ENCODE measurements around the gene TMEM270.

TMEM270 gene

DNA sequence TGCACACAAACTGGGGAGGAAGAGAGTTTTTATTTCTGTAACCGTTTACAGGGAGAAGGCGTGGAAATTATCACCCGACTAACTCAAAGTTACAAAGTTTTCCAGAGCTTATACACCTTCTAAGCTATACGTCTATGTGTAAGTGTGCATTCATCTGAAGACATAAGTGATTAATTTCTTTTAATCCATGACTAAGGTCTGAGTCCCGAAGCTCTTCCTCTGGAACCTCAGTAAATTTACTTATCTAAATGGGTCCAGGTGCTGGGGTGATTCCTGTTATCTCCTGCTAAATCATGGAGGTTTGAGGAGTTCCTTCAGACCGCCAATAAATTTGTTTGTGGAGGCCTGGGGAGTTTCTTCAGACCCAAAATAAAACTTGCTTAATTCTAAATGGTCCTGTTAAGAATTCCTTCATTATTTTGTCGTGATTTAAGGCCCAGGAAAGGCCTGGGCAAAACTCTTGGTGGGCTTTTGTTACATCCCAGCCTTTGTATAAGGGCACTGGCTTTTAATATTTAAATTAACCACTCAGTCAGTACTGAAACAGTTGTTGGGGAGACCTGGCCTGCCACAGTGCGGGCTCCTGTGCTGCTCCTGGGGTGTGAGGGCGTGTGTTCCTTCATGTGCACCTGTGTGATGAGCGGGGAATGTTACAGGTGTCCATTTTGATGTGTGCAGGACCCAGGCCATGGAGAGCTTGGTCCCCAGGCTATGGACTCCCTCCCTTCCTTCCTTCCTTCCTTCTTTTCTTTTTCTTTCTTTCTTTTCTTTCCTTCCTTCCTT, 12.8 kb upstream of the TMEM270 start:
- H3K4me3 ChIP-seq (replicated peaks; ENCODE audit: low read depth, low read length): no peak overlapping the region
- no peaks in the 10 kb centered on the region for H3K36me3 ChIP-seq (ENCODE audit: control insufficient read depth, insufficient read depth, low read length)
- TF ChIP-seq, protein P1, sequence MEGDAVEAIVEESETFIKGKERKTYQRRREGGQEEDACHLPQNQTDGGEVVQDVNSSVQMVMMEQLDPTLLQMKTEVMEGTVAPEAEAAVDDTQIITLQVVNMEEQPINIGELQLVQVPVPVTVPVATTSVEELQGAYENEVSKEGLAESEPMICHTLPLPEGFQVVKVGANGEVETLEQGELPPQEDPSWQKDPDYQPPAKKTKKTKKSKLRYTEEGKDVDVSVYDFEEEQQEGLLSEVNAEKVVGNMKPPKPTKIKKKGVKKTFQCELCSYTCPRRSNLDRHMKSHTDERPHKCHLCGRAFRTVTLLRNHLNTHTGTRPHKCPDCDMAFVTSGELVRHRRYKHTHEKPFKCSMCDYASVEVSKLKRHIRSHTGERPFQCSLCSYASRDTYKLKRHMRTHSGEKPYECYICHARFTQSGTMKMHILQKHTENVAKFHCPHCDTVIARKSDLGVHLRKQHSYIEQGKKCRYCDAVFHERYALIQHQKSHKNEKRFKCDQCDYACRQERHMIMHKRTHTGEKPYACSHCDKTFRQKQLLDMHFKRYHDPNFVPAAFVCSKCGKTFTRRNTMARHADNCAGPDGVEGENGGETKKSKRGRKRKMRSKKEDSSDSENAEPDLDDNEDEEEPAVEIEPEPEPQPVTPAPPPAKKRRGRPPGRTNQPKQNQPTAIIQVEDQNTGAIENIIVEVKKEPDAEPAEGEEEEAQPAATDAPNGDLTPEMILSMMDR (IDR thresholded peaks at IDR 0.05; ENCODE audit: insufficient read depth, low read length, poor library complexity, severe bottlenecking): no peak
- DNase-seq (ENCODE audit: extremely low read depth, insufficient read length): no peak
- H3K27me3 ChIP-seq (replicated peaks; ENCODE audit: control insufficient read depth, insufficient read depth, low read length): no peaks in the 10 kb centered on the region

DNA sequence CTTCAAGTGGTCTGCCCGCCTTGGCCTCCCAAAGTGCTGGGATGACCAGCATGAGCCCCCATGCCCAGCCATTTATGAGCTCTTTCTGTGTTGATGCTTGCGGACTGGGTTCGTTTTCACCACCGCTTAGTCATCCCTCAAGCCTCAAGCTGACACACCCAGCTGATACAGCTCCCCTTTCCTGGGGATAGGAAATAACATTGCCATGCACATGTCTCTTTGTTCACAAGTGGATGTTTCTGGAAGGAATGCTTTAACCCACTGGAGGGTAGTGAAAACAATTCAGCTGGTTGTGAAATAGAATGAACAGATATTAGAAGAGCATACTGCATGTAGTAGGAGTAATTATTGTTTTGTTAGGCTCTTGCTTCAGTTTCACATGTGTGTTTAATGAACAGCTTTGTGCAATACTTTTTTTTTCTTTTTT, 10.2 kb upstream of the TMEM270 start:
- DNase-seq (ENCODE audit: extremely low read depth, insufficient read length): no peak
- TF ChIP-seq, protein P1 (IDR thresholded peaks at IDR 0.05; ENCODE audit: insufficient read depth, low read length, poor library complexity, severe bottlenecking): no peak
- no peak overlapping the region for H3K4me3 ChIP-seq (replicated peaks; ENCODE audit: low read depth, low read length)
- H3K36me3 ChIP-seq (ENCODE audit: control insufficient read depth, insufficient read depth, low read length): no peaks in the 10 kb centered on the region
- no peaks in the 10 kb centered on the region for H3K27me3 ChIP-seq (replicated peaks; ENCODE audit: control insufficient read depth, insufficient read depth, low read length)

DNA sequence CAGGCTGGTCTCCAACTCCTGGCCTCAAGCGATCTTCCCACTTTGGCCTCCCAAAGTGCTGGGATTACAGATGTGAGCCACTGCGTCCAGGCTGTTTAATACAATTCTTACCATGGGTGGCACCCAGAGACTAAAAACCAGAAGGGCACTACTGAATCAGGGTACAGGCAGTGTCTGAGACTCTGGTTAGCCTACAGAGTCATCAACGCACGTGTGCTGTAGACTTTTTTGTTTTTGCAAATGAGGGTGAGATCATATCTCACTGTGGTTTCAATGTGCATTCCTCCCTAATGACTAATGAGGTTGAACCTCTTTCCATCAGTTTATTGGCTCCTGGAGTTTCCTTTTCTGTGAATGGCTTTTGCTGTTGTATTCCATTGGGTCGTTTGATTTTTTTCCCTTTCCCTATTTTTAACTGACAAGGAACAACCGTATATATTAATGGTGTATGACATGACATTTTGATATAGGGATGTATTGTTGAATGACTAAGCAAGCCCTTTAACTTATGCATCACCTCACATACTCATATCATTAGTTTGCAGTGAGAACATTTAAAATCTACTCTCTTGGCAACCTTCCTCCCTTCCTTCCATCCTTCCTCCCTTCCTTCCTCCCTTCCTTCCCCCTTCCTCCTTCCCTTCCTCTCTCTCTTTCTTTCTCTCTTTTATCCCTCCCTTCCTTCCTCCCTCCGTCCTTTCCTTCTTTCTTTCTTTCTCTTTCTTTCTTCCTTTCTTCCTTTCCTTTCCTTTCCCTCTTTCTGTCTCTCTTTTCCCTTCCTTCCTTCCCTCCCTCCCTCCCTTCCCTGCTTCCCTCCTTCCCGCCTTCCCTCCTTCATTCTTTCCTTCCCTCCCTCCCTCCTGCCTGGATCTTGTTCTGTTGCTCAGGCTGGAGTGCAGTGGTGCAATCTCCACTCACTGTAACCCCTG, 9.3 kb upstream of the TMEM270 start:
- TF ChIP-seq, protein P1 (IDR thresholded peaks at IDR 0.05; ENCODE audit: insufficient read depth, low read length, poor library complexity, severe bottlenecking): no peak
- Histone ChIP-seq H3K4me3 (replicated peaks; ENCODE audit: low read depth, low read length) (no peak overlapping the region), H3K27me3 (replicated peaks; ENCODE audit: control insufficient read depth, insufficient read depth, low read length) (no peaks in the 10 kb centered on the region), H3K36me3 (ENCODE audit: control insufficient read depth, insufficient read depth, low read length) (no peaks in the 10 kb centered on the region)
- no peak for DNase-seq (ENCODE audit: extremely low read depth, insufficient read length)

DNA sequence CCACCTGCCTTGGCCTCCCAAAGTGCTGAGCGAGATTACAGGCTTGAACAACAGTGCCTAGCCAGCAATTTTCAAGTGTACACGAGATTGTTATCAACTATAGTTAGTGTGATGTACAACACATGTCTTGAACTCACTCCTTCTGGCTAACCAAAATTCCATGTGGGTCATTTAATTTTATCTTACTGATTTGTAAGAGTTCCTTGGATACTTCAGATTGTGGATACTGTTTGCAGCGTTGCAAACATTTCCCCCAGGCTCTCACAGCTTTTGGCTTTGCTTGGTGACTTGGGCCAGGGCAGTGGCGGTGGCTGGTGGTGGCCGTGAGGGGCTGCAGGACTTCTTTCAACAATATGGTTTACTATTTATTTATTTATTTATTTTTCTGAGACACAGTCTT, 8.5 kb upstream of the TMEM270 start:
- TF ChIP-seq, protein P1 (IDR thresholded peaks at IDR 0.05; ENCODE audit: insufficient read depth, low read length, poor library complexity, severe bottlenecking): no peak
- Histone ChIP-seq H3K27me3 (replicated peaks; ENCODE audit: control insufficient read depth, insufficient read depth, low read length) (no peaks in the 10 kb centered on the region; the same call in 1 of the 2 replicates), H3K36me3 (ENCODE audit: control insufficient read depth, insufficient read depth, low read length) (no peaks in the 10 kb centered on the region), H3K4me3 (replicated peaks; ENCODE audit: low read depth, low read length) (no peak overlapping the region)
- DNase-seq (ENCODE audit: extremely low read depth, insufficient read length): no peak

DNA sequence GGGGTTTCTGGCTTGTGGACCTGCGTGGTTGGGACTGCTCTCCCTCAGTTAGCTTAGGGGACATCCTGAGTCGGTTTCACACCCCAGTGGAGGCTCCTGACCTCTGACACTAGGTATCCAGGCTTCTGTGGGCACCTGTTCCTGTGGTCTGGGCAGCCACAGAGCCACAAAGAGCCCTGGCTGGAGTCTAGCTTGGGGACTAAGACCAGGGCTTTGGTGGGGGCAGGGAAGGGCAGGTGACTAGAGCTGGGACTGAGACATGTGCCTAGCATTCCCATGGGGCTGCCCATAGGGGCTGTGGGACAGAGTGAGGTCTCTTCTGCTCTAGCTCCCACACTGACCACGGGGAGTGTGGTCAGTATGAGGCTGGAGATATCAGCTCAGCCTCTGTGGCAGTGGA, 4.0 kb upstream of the TMEM270 start:
- H3K36me3 ChIP-seq (ENCODE audit: control insufficient read depth, insufficient read depth, low read length): no peaks in the 10 kb centered on the region
- TF ChIP-seq, protein P1 (IDR thresholded peaks at IDR 0.05; ENCODE audit: insufficient read depth, low read length, poor library complexity, severe bottlenecking): no peak
- no peak for DNase-seq (ENCODE audit: extremely low read depth, insufficient read length)
- H3K4me3 ChIP-seq (replicated peaks; ENCODE audit: low read depth, low read length): no peak overlapping the region
- H3K27me3 ChIP-seq (replicated peaks; ENCODE audit: control insufficient read depth, insufficient read depth, low read length): no peaks in the 10 kb centered on the region; the same call in 1 of the 2 replicates

All from GM06990 (cell line).